Skin of body (tissue), 3 donors: Measurements from ENCODE around the gene HNRNPUL2. TPM values are rescaled to one million over a fixed set of nuclear protein-coding genes. Genes with fewer than 3 reads are reported as not detected.
A peak's percentile ranks its signal among the peaks of the same experiment; 100 is the strongest.

Experiments
- DNase-seq: peaks from one replicate; lab custom pipeline; 2025; lab: John Stamatoyannopoulos, UW
- small RNA-seq: library from RNA; depleted of rRNA; stranded (forward); fragments of <200 nt; gene quantifications from one replicate; pipeline ENCODE3, GENCODE V24; 2014; ENCODE audit warnings: low replicate concordance
- total RNA-seq: library from RNA; depleted of rRNA; stranded (reverse); fragments of >200 nt; gene quantifications from one replicate; pipeline ENCODE4 v1.2.3, GENCODE V29; 2014

The HNRNPUL2 gene
- total RNA-seq, 1 donor from 2014 or later, result 33.3 TPM

DNA sequence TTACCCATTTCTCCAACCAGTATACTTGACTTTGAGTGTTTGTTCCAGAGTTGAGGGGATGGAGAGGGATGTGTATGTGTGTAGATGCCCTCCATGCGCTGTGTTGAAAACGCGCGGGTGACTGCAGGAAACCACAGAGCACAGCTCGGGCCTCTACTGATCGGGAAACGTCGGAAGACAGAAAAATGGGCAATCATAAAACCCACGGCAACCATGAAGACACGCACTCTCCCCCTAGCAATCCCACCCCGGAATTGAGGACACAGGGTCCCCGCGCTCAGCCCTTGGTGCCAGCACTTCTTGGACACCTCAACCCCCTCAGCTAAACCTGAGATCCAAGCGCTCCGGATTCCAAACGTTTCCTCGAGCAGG lies 56.0 kb downstream of the HNRNPUL2 start:
- DNase-seq, result no peak

DNA sequence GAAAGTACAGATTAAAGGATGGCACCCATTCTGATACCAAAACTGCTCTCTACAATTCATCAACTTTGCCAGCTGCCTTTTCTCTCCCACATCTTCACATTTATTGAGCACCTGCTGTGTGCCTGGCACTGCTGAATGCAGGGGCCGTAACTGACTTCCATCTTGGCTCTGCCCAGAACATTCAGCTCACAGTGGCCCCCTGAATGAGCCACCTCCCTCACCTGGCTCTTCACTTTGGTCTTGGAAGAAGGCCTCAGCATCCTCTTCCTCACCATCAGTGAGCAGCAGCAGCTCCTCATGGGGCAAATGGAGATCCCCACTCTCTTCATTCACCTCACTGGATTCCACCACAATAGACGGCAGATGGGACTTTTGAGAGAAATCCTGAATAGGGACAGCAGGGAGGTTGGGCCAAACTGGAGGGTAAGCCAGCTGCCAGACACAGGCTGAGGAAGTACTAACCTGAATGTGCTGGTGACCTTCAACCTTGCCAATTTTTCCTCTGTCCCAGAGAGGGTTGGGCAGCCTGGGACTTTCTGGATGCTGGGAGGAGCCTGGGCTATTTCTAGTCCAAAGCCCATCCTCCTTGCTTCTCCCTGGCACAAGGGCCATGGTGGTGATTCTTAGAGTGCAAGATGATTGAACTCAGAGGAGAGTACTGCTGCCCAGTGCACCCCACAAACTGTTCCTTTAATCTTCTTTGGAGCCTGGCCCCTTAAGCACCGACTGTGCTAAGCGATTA lies 57.7 kb downstream of the HNRNPUL2 start:
- DNase-seq, result no peak

DNA sequence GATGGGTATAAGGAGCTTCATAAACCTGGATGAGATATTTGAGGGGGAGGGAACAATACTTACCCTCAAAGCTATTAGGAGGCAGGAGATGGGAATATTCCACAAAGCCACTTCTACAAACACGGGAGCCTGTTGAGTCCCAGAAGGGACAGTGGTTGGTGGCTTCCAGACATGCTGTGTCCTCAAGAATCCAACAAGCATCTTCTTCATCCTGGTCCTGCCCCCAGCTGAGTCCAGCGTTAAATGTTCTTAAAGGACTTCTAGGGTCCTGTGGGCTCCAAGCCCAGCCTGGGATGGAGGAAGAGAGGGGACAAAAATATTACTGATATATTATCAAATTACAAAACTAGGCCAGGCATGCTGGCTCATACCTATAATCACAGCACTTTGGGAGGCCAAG lies 59.8 kb downstream of the HNRNPUL2 start:
- DNase-seq, result no peak

DNA sequence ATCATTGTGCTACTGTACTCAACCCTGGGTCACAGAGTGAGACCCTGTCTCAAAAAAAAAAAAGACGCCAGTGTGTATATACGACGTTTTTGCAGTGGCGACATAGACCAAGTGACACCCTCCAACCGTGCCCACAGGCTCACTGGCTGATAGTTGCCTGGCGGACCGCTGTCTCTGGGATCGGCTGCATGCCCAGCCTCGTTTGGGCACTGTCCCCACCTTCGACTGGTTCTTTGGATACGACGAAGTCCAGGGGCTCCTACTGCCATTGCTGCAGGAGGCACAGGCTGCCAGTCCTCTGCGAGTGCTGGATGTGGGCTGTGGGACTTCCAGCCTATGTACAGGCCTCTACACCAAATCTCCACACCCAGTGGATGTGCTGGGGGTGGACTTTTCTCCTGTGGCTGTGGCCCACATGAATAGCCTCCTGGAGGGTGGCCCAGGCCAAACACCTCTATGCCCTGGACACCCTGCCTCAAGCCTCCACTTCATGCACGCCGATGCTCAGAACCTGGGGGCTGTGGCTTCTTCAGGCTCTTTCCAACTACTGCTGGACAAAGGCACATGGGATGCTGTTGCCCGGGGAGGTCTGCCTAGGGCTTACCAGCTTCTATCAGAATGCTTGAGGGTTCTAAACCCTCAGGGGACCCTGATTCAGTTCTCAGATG lies 60.9 kb downstream of the HNRNPUL2 start:
- no peak for DNase-seq

DNA sequence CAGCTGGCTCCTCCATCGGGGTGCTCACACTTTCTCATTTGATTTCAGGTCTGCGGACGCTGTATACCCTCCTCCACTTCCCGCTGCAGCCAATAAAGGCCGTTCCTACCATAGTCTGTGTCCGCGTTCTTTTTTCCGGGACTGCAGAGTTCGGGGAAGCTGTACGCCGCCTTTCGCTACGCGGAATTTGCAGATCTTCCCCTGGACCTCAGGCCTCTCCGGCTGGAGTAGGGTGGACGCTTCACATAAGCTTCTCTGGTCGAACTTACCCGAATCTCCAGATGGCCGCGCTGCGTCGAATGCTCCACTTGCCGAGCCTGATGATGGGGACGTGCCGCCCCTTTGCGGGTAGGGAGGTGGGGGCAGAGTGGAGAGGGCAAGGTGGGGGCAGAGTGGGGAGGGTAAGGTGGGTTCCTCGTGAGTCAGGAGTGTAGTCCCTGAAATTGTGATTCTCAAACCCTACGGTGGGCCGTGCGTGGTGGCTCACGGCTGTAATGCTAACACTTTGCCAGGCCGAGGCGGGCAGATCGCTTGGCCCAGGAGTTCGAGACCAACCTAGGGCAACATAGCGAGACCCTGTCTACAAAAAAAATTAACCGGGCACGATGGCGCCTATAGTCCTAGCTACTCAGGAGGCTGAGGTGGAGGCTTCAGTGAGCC lies 61.5 kb downstream of the HNRNPUL2 start:
- no peak for DNase-seq

DNA sequence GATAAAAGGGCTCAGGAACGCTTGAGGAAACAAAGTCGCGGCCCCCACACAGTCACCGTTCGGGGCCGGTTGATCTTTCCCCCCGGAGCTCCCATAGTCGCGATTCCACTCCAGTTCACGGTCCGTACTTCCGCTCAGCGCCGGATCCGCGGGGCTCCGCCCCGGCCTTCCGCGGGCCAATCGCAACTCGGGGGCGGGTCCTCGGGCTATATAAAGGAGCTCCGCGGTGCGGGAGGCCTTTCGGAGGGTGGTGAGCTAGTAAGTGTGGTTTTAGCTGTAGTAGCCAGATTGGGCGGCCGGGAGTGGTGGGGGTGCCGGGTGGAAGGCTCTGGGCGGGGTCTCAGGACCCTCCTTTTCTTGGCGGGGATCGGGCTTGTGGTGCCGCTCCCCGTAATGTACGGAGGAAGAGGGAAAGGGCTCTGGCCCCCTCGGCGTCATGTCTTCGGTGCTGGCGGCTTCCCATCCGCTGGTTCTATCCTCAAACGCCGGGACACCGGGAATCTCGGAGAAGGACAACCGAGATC lies 62.1 kb downstream of the HNRNPUL2 start, which contains the start of the genes C11orf98 and CSKMT:
C11orf98 (minus strand) TSS at position 136 of the 524 bp plus-strand sequence; CDS start at position 95, 41 bp downstream.
CSKMT (plus strand) TSS at position 238 of the 524 bp plus-strand sequence. CDS start 568 bp downstream, outside the sequence.
- peak; percentile 94 for DNase-seq

DNA sequence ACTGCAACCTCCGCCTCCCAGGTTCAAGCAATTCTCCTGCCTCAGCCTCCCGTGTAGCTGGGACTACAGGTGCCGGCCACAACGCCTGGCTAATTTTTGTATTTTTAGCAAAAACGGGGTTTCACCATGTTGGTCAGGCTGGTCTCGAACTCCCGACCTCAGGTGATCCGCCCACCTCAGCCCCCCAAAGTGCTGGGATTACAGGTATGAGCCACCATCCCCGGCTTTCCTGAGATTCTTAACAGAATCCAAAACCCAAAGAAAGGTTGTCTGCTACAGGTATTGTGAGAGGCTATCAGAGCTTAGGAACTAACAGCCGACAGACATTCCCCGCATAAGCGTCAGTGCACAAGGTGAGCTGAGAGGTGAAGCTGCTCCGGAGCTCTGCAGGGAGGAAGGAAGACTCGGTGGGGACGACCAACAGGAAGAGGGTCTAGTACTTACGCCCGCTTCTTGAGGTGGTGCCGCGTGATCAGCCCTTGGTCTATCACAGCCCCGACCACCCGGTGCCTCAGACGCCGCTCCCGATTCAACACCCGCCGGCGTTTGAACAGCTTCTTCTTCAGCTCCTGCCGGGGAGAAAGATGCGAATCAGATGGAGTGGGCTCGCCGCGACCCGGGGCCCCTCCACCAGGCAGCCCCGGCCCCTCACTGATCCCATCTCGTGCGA lies 62.7 kb downstream of the HNRNPUL2 start:
- no peak for DNase-seq

Small RNAs within 50 kb of the gene (small RNA-seq; reads per million reads assigned to genes)
- not detected for gene SNORA57

Other genes with a start within 250 kb of the HNRNPUL2 start
- gene AHNAK, start 180.7 kb downstream of the HNRNPUL2 start, total RNA-seq, result 567 TPM
- 1,310 TPM for gene EEF1G, start 153.6 kb downstream of the HNRNPUL2 start, total RNA-seq
- 4.1 TPM for gene TUT1, start 135.9 kb downstream of the HNRNPUL2 start, total RNA-seq
- 78.4 TPM for gene MTA2, start 125.6 kb downstream of the HNRNPUL2 start, total RNA-seq
- 14.6 TPM for gene EML3, start 114.7 kb downstream of the HNRNPUL2 start, total RNA-seq
- 1.5 TPM for gene ROM1, start 114.2 kb downstream of the HNRNPUL2 start, total RNA-seq
- gene B3GAT3, start 105.5 kb downstream of the HNRNPUL2 start, total RNA-seq, result 12.5 TPM
- 103 TPM for gene GANAB, start 80.8 kb downstream of the HNRNPUL2 start, total RNA-seq
- 8.5 TPM for gene INTS5, start 74.2 kb downstream of the HNRNPUL2 start, total RNA-seq
- gene C11orf98, start 62.2 kb downstream of the HNRNPUL2 start, total RNA-seq, result 23.7 TPM
- gene CSKMT, start 62.1 kb downstream of the HNRNPUL2 start, total RNA-seq, result 9.9 TPM
- gene UQCC3, start 55.8 kb downstream of the HNRNPUL2 start, total RNA-seq, result 5.6 TPM
- gene LBHD1, start 55.2 kb downstream of the HNRNPUL2 start, total RNA-seq, result 6.4 TPM
- 57.2 TPM for gene UBXN1, start 48.4 kb downstream of the HNRNPUL2 start, total RNA-seq
- 12.7 TPM for gene LRRN4CL, start 37.9 kb downstream of the HNRNPUL2 start, total RNA-seq
- gene BSCL2, start 20.0 kb downstream of the HNRNPUL2 start, total RNA-seq, result 21.6 TPM
- not detected for gene GNG3, start 19.8 kb downstream of the HNRNPUL2 start, total RNA-seq
- 23.9 TPM for gene TTC9C, start 1.0 kb upstream of the HNRNPUL2 start, total RNA-seq
- gene ZBTB3, start 26.7 kb upstream of the HNRNPUL2 start, total RNA-seq, result 7.0 TPM
- 53.7 TPM for gene POLR2G, start 34.1 kb upstream of the HNRNPUL2 start, total RNA-seq
- 13.8 TPM for gene TAF6L, start 43.9 kb upstream of the HNRNPUL2 start, total RNA-seq
- 16.9 TPM for gene TMEM179B, start 59.9 kb upstream of the HNRNPUL2 start, total RNA-seq
- gene TMEM223, start 64.5 kb upstream of the HNRNPUL2 start, total RNA-seq, result 9.3 TPM
- 33.4 TPM for gene NXF1, start 78.0 kb upstream of the HNRNPUL2 start, total RNA-seq
- gene STX5, start 104.6 kb upstream of the HNRNPUL2 start, total RNA-seq, result 38.2 TPM
- not detected for gene TEX54, start 105.4 kb upstream of the HNRNPUL2 start, total RNA-seq
- 36.1 TPM for gene WDR74, start 112.1 kb upstream of the HNRNPUL2 start, total RNA-seq
- gene SLC3A2, start 153.4 kb upstream of the HNRNPUL2 start, total RNA-seq, result 124 TPM
- gene CHRM1, start 193.9 kb upstream of the HNRNPUL2 start, total RNA-seq, result 0.69 TPM